IMR-90 (cell line): ENCODE results near the gene CENPP. TPM values are rescaled to one million over a fixed set of nuclear protein-coding genes. Genes with fewer than 3 reads are reported as not detected.

Experiments
- ATAC-seq: fragments of 200-7000 bp; cut with Tn5 transposase; 2 replicates; pipeline ENCODE4 v1.9.1; 2020; ENCODE audit warnings: low read depth, mild to moderate bottlenecking, moderate library complexity
- BruUV-seq: library from RNA; stranded (reverse); fragments of 400-500 nt; replicated peaks from 2 replicates; lab custom pipeline; 2021; lab: Mats Ljungman, UMichigan
- CTCF ChIA-PET: fragments of 300-600 bp; formaldehyde crosslinking; extraction: SDS; loops from one replicate; lab custom pipeline; 2021; ENCODE audit warnings: antibody characterized with exemption; lab: Yijun Ruan, JAX
- POLR2A ChIA-PET: fragments of 300-600 bp; sonication (Branson Sonifier 250); formaldehyde crosslinking; loops from one replicate; lab custom pipeline; 2022; ENCODE audit warnings: antibody characterized with exemption; ENCODE audit not compliant: unreplicated experiment; lab: Charles Lee
- DNase-seq: peaks from one replicate; pipeline ENCODE4 v3.0.0; 2013
- H2AFZ ChIP-seq: replicated peaks from 2 replicates; pipeline ENCODE3; 2013; ENCODE audit warnings: low read length, mild to moderate bottlenecking; ENCODE audit not compliant: poor library complexity
- H2AK5ac ChIP-seq: 2 replicates; pipeline ENCODE4 v1.6.1; 2013; ENCODE audit warnings: low read depth, low read length, inconsistent platforms
- H2AK9ac ChIP-seq: replicated peaks from 2 replicates; pipeline ENCODE3; 2013; ENCODE audit warnings: mild to moderate bottlenecking, low read depth, low read length, moderate library complexity; ENCODE audit not compliant: poor library complexity
- H2BK120ac ChIP-seq: 2 replicates; pipeline ENCODE4 v1.6.1; 2013; ENCODE audit warnings: low read depth, low read length, inconsistent platforms
- H2BK15ac ChIP-seq: 3 replicates; pipeline ENCODE4 v1.6.1; 2013; ENCODE audit warnings: low read depth, low read length, inconsistent platforms
- H2BK20ac ChIP-seq: 2 replicates; pipeline ENCODE4 v1.6.1; 2013; ENCODE audit warnings: low read depth, mild to moderate bottlenecking, inconsistent platforms, low read length, moderate library complexity
- H2BK5ac ChIP-seq: 2 replicates; pipeline ENCODE4 v1.6.1; 2013; ENCODE audit warnings: mild to moderate bottlenecking, low read depth, low read length, inconsistent platforms; ENCODE audit not compliant: poor library complexity, severe bottlenecking
- H3K14ac ChIP-seq: replicated peaks from 2 replicates; pipeline ENCODE4 v1.6.1; 2013; ENCODE audit warnings: low read depth, low read length, inconsistent platforms
- H3K18ac ChIP-seq: 2 replicates; pipeline ENCODE4 v1.6.1; 2013; ENCODE audit warnings: low read depth, low read length, control low read depth
- H3K23ac ChIP-seq: 2 replicates; pipeline ENCODE4 v1.6.1; 2013; ENCODE audit warnings: low read depth, low read length, inconsistent platforms
- H3K27ac ChIP-seq: 2 replicates; pipeline ENCODE4 v1.5.1; 2013; ENCODE audit warnings: mild to moderate bottlenecking, control low read depth, low read length; ENCODE audit not compliant: insufficient read depth
- H3K27me3 ChIP-seq: 2 replicates; pipeline ENCODE4 v1.6.1; 2013; ENCODE audit warnings: low read length; ENCODE audit not compliant: control insufficient read depth, insufficient read depth
- H3K36me3 ChIP-seq: 2 replicates; pipeline ENCODE4 v1.6.1; 2013; ENCODE audit warnings: low read length, mixed read lengths; ENCODE audit not compliant: control insufficient read depth, insufficient read depth
- H3K4ac ChIP-seq: 2 replicates; pipeline ENCODE4 v1.6.1; 2013; ENCODE audit warnings: low read depth, low read length, inconsistent platforms
- H3K4me1 ChIP-seq: 2 replicates; pipeline ENCODE4 v1.6.1; 2013; ENCODE audit warnings: low read length, mixed read lengths; ENCODE audit not compliant: control insufficient read depth, insufficient read depth
- H3K4me2 ChIP-seq: 2 replicates; pipeline ENCODE4 v1.6.1; 2013; ENCODE audit warnings: low read depth, mild to moderate bottlenecking, control low read depth, low read length, moderate library complexity
- H3K4me3 ChIP-seq: 2 replicates; pipeline ENCODE4 v1.5.1; 2013; ENCODE audit warnings: low read depth, mild to moderate bottlenecking, control low read depth, low read length, moderate library complexity; ENCODE audit not compliant: insufficient read depth
- H3K56ac ChIP-seq: 2 replicates; pipeline ENCODE4 v1.6.1; 2013; ENCODE audit warnings: low read length, inconsistent platforms; ENCODE audit not compliant: insufficient read depth; ENCODE audit errors: extremely low read depth
- H3K79me1 ChIP-seq, 2 experiments: 2 replicates each; pipeline ENCODE4 v1.6.1; 2013; ENCODE audit warnings: low read length in 2 of 2, inconsistent platforms in 1 of 2, low read depth in 1 of 2
- H3K9ac ChIP-seq: 2 replicates; pipeline ENCODE4 v1.6.1; 2013; ENCODE audit warnings: low read depth, low read length, control low read depth
- H3K9me1 ChIP-seq: 2 replicates; pipeline ENCODE4 v1.6.1; 2013; ENCODE audit warnings: low read length, inconsistent platforms; ENCODE audit not compliant: insufficient read depth
- H3K9me3 ChIP-seq: 2 replicates; pipeline ENCODE4 v1.6.1; 2013; ENCODE audit warnings: low read length; ENCODE audit not compliant: control insufficient read depth, insufficient read depth
- H4K20me1 ChIP-seq: 2 replicates; pipeline ENCODE4 v1.6.1; 2013; ENCODE audit warnings: low read length, inconsistent platforms; ENCODE audit not compliant: insufficient read depth
- H4K5ac ChIP-seq: 2 replicates; pipeline ENCODE4 v1.6.1; 2013; ENCODE audit warnings: mild to moderate bottlenecking, low read depth, low read length, control low read depth
- H4K8ac ChIP-seq, 2 experiments: 2 replicates each; pipeline ENCODE4 v1.6.1; 2013; ENCODE audit warnings: low read depth in 2 of 2, low read length in 2 of 2, control low read depth in 1 of 2, inconsistent platforms in 1 of 2
- H4K91ac ChIP-seq: 2 replicates; pipeline ENCODE4 v1.6.1; 2013; ENCODE audit warnings: low read depth, low read length, inconsistent platforms; ENCODE audit not compliant: insufficient read depth
- BHLHE40 ChIP-seq: fragments of 150-350 bp; IDR thresholded peaks from 2 replicates; pipeline ENCODE4 v1.6.1; 2016; ENCODE audit warnings: mild to moderate bottlenecking, low read depth, low read length
- CHD1 ChIP-seq: IDR thresholded peaks from 2 replicates; pipeline ENCODE4 v1.6.1; 2012; ENCODE audit warnings: low read depth, low read length, improper control_type of control experiment
- CTCF ChIP-seq: conservative IDR thresholded peaks from 2 replicates; pipeline ENCODE4 v1.5.1; 2012; ENCODE audit warnings: mild to moderate bottlenecking, low read depth, low read length, improper control_type of control experiment
- MAZ ChIP-seq: IDR thresholded peaks from 2 replicates; pipeline ENCODE4 v1.6.1; 2012; ENCODE audit warnings: low read depth, mild to moderate bottlenecking, low read length, improper control_type of control experiment, moderate library complexity, borderline replicate concordance
- MXI1 ChIP-seq: IDR thresholded peaks from 2 replicates; pipeline ENCODE4 v1.6.1; 2012; ENCODE audit warnings: low read depth, mild to moderate bottlenecking, low read length, moderate library complexity, borderline replicate concordance
- POLR2A ChIP-seq: IDR thresholded peaks from 2 replicates; pipeline ENCODE4 v1.6.1; 2012; ENCODE audit warnings: mild to moderate bottlenecking, low read depth, low read length
- RAD21 ChIP-seq: IDR thresholded peaks from 2 replicates; pipeline ENCODE4 v1.6.1; 2012; ENCODE audit warnings: low read length, improper control_type of control experiment
- WGBS, 2 experiments: methylation state at CpG; one replicate each; pipeline versions ENCODE4 v1.1.5 to v1.1.7; 2013; ENCODE audit warnings: missing lambda C conversion rate in 2 of 2; ENCODE audit not compliant: insufficient read length in 1 of 2; ENCODE audit errors: extremely low coverage in 2 of 2; 5-methylcytosine and 5-hydroxymethylcytosine counted together
- dilution Hi-C: fragments of 300-500 bp; cut with HindIII; formaldehyde crosslinking; loops from one replicate; pipeline ENCODE4 v1.14.3; 2018; ENCODE audit warnings: low sequenced_read_pairs; ENCODE audit not compliant: unreplicated experiment
- in situ Hi-C: fragments of 300-500 bp; cut with MboI; formaldehyde crosslinking; loops from 3 replicates; pipeline ENCODE4 v1.14.3; 2019; ENCODE audit warnings: low sequenced_read_pairs, inconsistent platforms, mixed read lengths
- intact Hi-C: fragments of 100-400 bp; cut with micrococcal nuclease; formaldehyde crosslinking; loops from 2 replicates; pipeline ENCODE4 v1.10.0; 2022
- polyA plus RNA-seq, 3 experiments: library from polyadenylated mRNA; depleted of rRNA; stranded (reverse); fragments of >200 nt; gene quantifications; 2 replicates each; pipeline ENCODE4 v1.2.3, GENCODE V29; 2012; ENCODE audit warnings: low replicate concordance in 1 of 3
- total RNA-seq: library from RNA; depleted of rRNA; stranded (reverse); fragments of >200 nt; gene quantifications from 2 replicates; pipeline ENCODE4 v1.2.3, GENCODE V29; 2012

The CENPP gene
- total and polyA plus RNA-seq, 2 of the 4 experiments (the other 2 are of a cell fraction) = 1.4 to 2.0 TPM

GRCh38 chr9:92668746-92669526 is 343.2 kb downstream of the CENPP start:
- Histone ChIP-seq H3K14ac (peak overlapping the region; percentile 92), H4K5ac (peak overlapping the region; percentile 24; the same call in 1 of the 2 replicates), H3K18ac (peak overlapping the region; percentile 40), H3K4me1 (peaks cover 18% of the 10 kb centered on the region), H3K23ac (peak overlapping the region; percentile 97), H4K8ac (peak overlapping the region; percentile 70 to 90), H3K9me1 (peaks cover 13% of the 10 kb centered on the region), H3K4me3 (peak overlapping the region; percentile 79), H3K4ac (peak overlapping the region; percentile 92), H2BK120ac (peak overlapping the region; percentile 59), H4K91ac (peak overlapping the region; percentile 87), H2BK15ac (0 out of 3 replicates have a peak overlapping the region, but pooled peaks have one; percentile 20), H4K20me1 (peaks cover 38% of the 10 kb centered on the region), H3K4me2 (peak overlapping the region; percentile 88), H3K56ac (peak overlapping the region; percentile 70), H3K9ac (peak overlapping the region; percentile 78), H3K27me3 (no peaks in the 10 kb centered on the region), H3K27ac (peak overlapping the region; percentile 85), H2BK20ac (peak overlapping the region; percentile 21; the same call in 1 of the 2 replicates), H3K79me1 (peaks cover 25 to 74% of the 10 kb centered on the region in 2 experiments), H2AK5ac (peak overlapping the region; percentile 77), H2AK9ac (peak overlapping the region; percentile 99), H3K9me3 (no peaks in the 10 kb centered on the region), H3K36me3 (peaks cover 6% of the 10 kb centered on the region), H2AFZ (peak overlapping the region; percentile 99), H2BK5ac (peak overlapping the region; percentile 91)
- in situ Hi-C loops = no loop called here
- CTCF ChIA-PET = no interaction called here
- TF ChIP-seq CTCF (no peak), MAZ (peak; percentile 86; the same call in 1 of the 2 replicates), RAD21 (no peak), MXI1 (no peak; the same call in 1 of the 2 replicates), CHD1 (0 out of 2 replicates have a peak, but pooled peaks have one; percentile 53), POLR2A (peak; percentile 65; the same call in 1 of the 2 replicates), BHLHE40 (peak; percentile 21; the same call in 1 of the 2 replicates)
- DNase-seq = peak; percentile 65
- intact Hi-C loops = no loop called here
- TSS peak; percentile 59 for BruUV-seq
- dilution Hi-C loops = no loop called here
- POLR2A ChIA-PET = no interaction called here
- 39% methylated on average over 5 of the region's 14 CpGs; no CpG with 5 or more reads in 1 of the 2 experiments for WGBS, 2 experiments
- ATAC-seq = peak; percentile 50
